ENCODE data around the gene PIP4K2A.

- no peak for TF ChIP-seq CTCF (IDR thresholded peaks at IDR 0.05; ENCODE audit: poor library complexity)
- no peak for TF ChIP-seq EZH2 (IDR thresholded peaks at IDR 0.05; ENCODE audit: borderline replicate concordance)
Observed at GRCh38 chr10:22611425-22612115, 102.8 kb downstream of the PIP4K2A start.
